ENCODE results near the gene ACBD6.

DNA sequence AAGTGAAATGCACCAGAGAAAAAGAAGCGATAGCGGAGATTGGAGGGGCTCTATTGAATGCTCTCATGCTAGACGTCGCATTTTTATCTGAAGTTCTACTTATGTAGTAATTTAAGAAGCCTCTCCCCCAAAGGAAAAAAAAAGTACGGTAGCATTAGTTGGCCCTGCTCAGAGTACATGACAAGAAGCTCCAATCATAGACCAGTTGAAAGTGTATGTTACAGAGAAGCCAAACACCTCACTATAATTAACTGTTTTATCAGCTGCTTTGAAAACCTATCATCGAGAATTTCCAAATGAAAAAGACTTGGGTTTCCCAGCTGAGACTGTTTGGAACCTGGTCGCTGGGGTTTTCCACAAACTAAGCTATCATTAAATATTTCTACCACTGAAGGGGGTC, 36.8 kb upstream of the ACBD6 start:
- TF ChIP-seq POLR2AphosphoS5 (IDR thresholded peaks at IDR 0.05; ENCODE audit: low read depth), result no peak
- TF ChIP-seq, protein P1, sequence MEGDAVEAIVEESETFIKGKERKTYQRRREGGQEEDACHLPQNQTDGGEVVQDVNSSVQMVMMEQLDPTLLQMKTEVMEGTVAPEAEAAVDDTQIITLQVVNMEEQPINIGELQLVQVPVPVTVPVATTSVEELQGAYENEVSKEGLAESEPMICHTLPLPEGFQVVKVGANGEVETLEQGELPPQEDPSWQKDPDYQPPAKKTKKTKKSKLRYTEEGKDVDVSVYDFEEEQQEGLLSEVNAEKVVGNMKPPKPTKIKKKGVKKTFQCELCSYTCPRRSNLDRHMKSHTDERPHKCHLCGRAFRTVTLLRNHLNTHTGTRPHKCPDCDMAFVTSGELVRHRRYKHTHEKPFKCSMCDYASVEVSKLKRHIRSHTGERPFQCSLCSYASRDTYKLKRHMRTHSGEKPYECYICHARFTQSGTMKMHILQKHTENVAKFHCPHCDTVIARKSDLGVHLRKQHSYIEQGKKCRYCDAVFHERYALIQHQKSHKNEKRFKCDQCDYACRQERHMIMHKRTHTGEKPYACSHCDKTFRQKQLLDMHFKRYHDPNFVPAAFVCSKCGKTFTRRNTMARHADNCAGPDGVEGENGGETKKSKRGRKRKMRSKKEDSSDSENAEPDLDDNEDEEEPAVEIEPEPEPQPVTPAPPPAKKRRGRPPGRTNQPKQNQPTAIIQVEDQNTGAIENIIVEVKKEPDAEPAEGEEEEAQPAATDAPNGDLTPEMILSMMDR (IDR thresholded peaks at IDR 0.05; ENCODE audit: insufficient read depth, low read length), result no peak
- TF ChIP-seq, protein P2, sequence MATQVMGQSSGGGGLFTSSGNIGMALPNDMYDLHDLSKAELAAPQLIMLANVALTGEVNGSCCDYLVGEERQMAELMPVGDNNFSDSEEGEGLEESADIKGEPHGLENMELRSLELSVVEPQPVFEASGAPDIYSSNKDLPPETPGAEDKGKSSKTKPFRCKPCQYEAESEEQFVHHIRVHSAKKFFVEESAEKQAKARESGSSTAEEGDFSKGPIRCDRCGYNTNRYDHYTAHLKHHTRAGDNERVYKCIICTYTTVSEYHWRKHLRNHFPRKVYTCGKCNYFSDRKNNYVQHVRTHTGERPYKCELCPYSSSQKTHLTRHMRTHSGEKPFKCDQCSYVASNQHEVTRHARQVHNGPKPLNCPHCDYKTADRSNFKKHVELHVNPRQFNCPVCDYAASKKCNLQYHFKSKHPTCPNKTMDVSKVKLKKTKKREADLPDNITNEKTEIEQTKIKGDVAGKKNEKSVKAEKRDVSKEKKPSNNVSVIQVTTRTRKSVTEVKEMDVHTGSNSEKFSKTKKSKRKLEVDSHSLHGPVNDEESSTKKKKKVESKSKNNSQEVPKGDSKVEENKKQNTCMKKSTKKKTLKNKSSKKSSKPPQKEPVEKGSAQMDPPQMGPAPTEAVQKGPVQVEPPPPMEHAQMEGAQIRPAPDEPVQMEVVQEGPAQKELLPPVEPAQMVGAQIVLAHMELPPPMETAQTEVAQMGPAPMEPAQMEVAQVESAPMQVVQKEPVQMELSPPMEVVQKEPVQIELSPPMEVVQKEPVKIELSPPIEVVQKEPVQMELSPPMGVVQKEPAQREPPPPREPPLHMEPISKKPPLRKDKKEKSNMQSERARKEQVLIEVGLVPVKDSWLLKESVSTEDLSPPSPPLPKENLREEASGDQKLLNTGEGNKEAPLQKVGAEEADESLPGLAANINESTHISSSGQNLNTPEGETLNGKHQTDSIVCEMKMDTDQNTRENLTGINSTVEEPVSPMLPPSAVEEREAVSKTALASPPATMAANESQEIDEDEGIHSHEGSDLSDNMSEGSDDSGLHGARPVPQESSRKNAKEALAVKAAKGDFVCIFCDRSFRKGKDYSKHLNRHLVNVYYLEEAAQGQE (IDR thresholded peaks at IDR 0.05; ENCODE audit: insufficient replicate concordance, low read depth), result no peak
